Regular cardiac myocyte (primary cell): ENCODE data around the gene KLRC3. TPM values are rescaled to one million over a fixed set of nuclear protein-coding genes. Genes with fewer than 3 reads are reported as not detected.

Experiments used
- total RNA-seq: library from RNA; depleted of rRNA; stranded (reverse); fragments of >200 nt; gene quantifications from 2 replicates; pipeline ENCODE4 v1.2.3, GENCODE V29; 2014

Gene KLRC3
- total RNA-seq = not detected in 2 replicates

DNA sequence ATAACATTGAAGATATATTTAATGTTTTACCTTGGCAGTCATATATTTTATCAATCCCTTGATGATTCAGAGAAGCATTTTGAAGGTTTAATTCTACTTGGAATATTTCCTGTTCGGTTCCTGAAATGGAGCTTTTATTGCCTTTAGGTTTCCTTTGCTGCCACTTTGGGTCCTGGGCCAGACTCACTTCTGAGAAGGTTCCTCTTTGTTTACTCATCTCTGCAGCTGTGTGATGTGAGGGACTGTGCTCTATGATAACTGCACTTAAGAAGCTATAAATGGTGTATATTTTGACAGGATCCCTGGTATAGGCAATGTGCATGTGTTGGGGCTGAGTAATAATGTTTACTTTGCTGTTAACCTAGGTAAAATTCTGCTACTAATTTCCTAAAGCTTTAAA lies at the start of gene KLRC3:
Gene KLRC3 (minus strand): TSS at position 262 of the 400 bp plus-strand sequence. CDS start 45 bp downstream, at position 217.

DNA sequence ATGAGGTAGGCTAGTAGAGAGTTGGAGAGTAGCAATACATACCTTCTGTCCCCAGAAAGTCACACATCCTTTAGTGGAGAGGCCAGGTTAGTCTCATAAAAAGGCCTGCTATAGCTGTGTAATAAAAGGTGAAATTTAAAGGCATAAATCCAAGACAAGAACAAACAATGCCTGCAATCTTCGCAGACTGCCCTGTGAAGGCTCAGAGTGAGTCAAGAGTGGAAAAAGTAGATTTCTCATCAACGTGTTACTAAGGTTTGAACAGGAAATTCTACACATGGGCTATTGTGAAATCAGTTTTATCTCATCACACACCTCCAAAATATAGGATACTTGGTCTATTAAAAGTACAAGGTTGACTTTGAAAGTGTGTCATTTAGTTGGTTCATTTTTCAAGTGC lies 32.8 kb upstream of the KLRC3 start, which contains the start of gene KLRC1:
Gene KLRC1 (minus strand): TSS at position 222 of the 400 bp plus-strand sequence. CDS start 2,221 bp downstream, outside the sequence.

DNA sequence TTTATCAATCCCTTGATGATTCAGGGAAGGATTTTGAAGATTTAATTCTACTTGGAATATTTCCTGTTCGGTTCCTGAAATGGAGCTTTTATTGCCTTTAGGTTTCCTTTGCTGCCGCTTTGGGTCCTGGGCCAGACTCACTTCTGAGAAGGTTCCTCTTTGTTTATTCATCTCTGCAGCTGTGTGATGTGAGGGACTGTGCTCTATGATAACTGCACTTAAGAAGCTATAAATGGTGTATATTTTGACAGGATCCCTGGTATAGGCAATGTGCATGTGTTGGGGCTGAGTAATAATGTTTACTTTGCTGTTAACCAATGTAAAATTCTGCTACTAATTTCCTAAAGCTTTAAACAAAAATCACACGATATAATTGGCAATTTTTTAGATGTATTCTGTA lies 15.4 kb upstream of the KLRC3 start, which contains the start of gene KLRC2:
Gene KLRC2 (minus strand): TSS at position 195 of the 400 bp plus-strand sequence. CDS start 24 bp downstream, at position 171.

DNA sequence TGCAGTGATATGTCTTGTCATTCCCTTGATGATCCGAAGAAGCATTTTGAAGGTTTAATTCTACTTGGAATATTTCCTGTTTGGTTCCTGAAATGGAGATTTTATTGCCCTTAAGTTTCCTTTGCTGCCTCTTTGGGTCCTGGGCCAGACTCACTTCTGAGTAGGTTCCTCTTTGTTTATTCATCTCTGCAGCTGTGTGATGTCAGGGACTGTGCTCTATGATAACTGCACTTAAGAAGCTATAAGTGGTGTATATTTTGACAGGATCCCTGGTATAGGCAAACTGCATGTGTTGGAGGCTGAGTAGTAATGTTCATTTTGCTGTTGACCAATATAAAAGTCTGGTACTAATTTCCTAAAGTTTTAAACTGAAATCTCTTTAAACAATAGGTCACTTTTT lies 11.0 kb downstream of the KLRC3 start, which contains the start of gene KLRC4:
Gene KLRC4 (minus strand): TSS at position 366 of the 400 bp plus-strand sequence. CDS start 182 bp downstream, at position 184.

DNA sequence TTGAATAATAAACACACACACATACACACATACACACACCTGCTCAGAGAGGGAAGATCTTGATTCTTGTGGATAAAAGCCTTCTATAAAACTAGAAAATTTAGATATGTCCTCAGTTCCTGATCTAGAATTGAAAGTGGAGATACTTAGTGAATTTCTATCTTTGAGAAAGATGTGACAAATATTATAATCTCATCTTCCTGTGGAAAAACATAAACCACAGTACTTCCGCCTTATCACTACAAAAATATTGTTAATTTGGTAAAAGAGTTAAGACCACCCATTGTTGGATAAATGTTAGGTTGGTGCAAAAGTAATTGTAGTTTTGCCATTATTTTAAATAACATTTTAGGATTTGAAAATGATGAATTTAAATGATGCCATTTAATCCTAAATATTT lies 30.5 kb downstream of the KLRC3 start, which contains the start of gene KLRK1:
Gene KLRK1 (minus strand): TSS at position 138 of the 400 bp plus-strand sequence. CDS start 1,231 bp downstream, outside the sequence.

Other genes with a start within 250 kb of the KLRC3 start
- gene OLR1, start 248.5 kb downstream of the KLRC3 start, total RNA-seq = 1.2 and 1.4 TPM in 2 replicates
- under 0.01 and 0.56 TPM in 2 replicates for gene TMEM52B, start 241.6 kb downstream of the KLRC3 start, total RNA-seq
- gene GABARAPL1, start 207.7 kb downstream of the KLRC3 start, total RNA-seq = 23.0 and 105 TPM in 2 replicates
- gene KLRD1, start 112.7 kb downstream of the KLRC3 start, total RNA-seq = under 0.01 and 0.28 TPM in 2 replicates
- not detected in 2 replicates for gene KLRK1, start 30.6 kb downstream of the KLRC3 start, total RNA-seq
- gene KLRC4, start 10.8 kb downstream of the KLRC3 start, total RNA-seq = not detected in 2 replicates
- gene KLRC2, start 15.4 kb upstream of the KLRC3 start, total RNA-seq = not detected in 2 replicates
- not detected in 2 replicates for gene KLRC1, start 32.8 kb upstream of the KLRC3 start, total RNA-seq
- 0.85 and 1.3 TPM in 2 replicates for gene EIF2S3B, start 85.3 kb upstream of the KLRC3 start, total RNA-seq
- gene MAGOHB, start 193.0 kb upstream of the KLRC3 start, total RNA-seq = 16.3 and 22.6 TPM in 2 replicates